Measurements from ENCODE around the gene SLC12A5. TPM values are rescaled to one million over a fixed set of nuclear protein-coding genes. Genes with fewer than 3 reads are reported as not detected.
"Not testable (repeated sequence)": the region's sequence is repeated elsewhere in the genome, so short reads cannot be mapped to it uniquely, and the experiment has no call there.

The SLC12A5 gene
- under 1 TPM in 1 of 2 donors, not detected in 1; 0.61 TPM for total RNA-seq

- Mint-ChIP-seq H3K4me1 (no peaks in the 10 kb centered on the region), H3K4me3 (no peak within 1 kb of the TSS), H3K9me3 (no peaks in the 10 kb centered on the region), H3K36me3 (ENCODE audit: low read depth) (no peaks in the 10 kb centered on the region), H3K27ac (no peak within 1 kb of the TSS), H3K27me3 (peaks cover 43% of the 10 kb centered on the region)
- ATAC-seq (replicated peaks), result no peak
Measured at GRCh38 chr20:46028772-46029371, at the start of gene SLC12A5. Gene SLC12A5 (plus strand): TSS chr20:46029215. CDS start chr20:46029345, 130 bp downstream.

GRCh38 chr20:45981261-45981660 lies 47.8 kb upstream of the SLC12A5 start:
- H3K9me3 Mint-ChIP-seq, result no peaks in the 10 kb centered on the region
- H3K4me1 Mint-ChIP-seq, result no peaks in the 10 kb centered on the region
- H3K27me3 Mint-ChIP-seq, result no peaks in the 10 kb centered on the region
- no peak overlapping the region for H3K4me3 Mint-ChIP-seq
- no peak overlapping the region for H3K27ac Mint-ChIP-seq
- H3K36me3 Mint-ChIP-seq (ENCODE audit: low read depth), result no peaks in the 10 kb centered on the region
- no peak for ATAC-seq (replicated peaks)

- no peaks in the 10 kb centered on the region for H3K36me3 Mint-ChIP-seq (ENCODE audit: low read depth)
- no peak overlapping the region for H3K27ac Mint-ChIP-seq
- H3K9me3 Mint-ChIP-seq, result no peaks in the 10 kb centered on the region
- ATAC-seq (replicated peaks), result no peak
- no peaks in the 10 kb centered on the region for H3K27me3 Mint-ChIP-seq
- H3K4me1 Mint-ChIP-seq, result no peaks in the 10 kb centered on the region
- no peak overlapping the region for H3K4me3 Mint-ChIP-seq
Measured at GRCh38 chr20:45983279-45983743, 45.7 kb upstream of the SLC12A5 start.

GRCh38 chr20:45985573-45985972 lies 43.4 kb upstream of the SLC12A5 start:
- no peak overlapping the region for H3K4me3 Mint-ChIP-seq
- no peaks in the 10 kb centered on the region for H3K4me1 Mint-ChIP-seq
- ATAC-seq (replicated peaks), result no peak
- H3K36me3 Mint-ChIP-seq (ENCODE audit: low read depth), result no peaks in the 10 kb centered on the region
- H3K27ac Mint-ChIP-seq, result no peak overlapping the region
- no peaks in the 10 kb centered on the region for H3K27me3 Mint-ChIP-seq
- no peaks in the 10 kb centered on the region for H3K9me3 Mint-ChIP-seq

- Mint-ChIP-seq H3K4me3 (no peak overlapping the region), H3K27me3 (no peaks in the 10 kb centered on the region), H3K36me3 (ENCODE audit: low read depth) (no peaks in the 10 kb centered on the region), H3K4me1 (no peaks in the 10 kb centered on the region), H3K27ac (no peak overlapping the region), H3K9me3 (no peaks in the 10 kb centered on the region)
- peak; percentile 99 for ATAC-seq (replicated peaks)
Measured at GRCh38 chr20:45987108-45987780, 41.8 kb upstream of the SLC12A5 start.

GRCh38 chr20:45988830-45989229 lies 40.2 kb upstream of the SLC12A5 start:
- H3K9me3 Mint-ChIP-seq; H3K4me1 Mint-ChIP-seq; H3K4me3 Mint-ChIP-seq; H3K36me3 Mint-ChIP-seq (ENCODE audit: low read depth); H3K27me3 Mint-ChIP-seq; H3K27ac Mint-ChIP-seq; ATAC-seq (replicated peaks): not testable (repeated sequence)

GRCh38 chr20:45991616-45992015 lies 37.4 kb upstream of the SLC12A5 start:
- Mint-ChIP-seq H3K27ac (no peak overlapping the region), H3K9me3 (no peaks in the 10 kb centered on the region), H3K4me3 (no peak overlapping the region), H3K27me3 (no peaks in the 10 kb centered on the region), H3K36me3 (ENCODE audit: low read depth) (no peaks in the 10 kb centered on the region), H3K4me1 (peaks cover 5% of the 10 kb centered on the region)
- no peak for ATAC-seq (replicated peaks)

GRCh38 chr20:45993197-45993951 lies 35.6 kb upstream of the SLC12A5 start:
- Mint-ChIP-seq H3K9me3 (no peaks in the 10 kb centered on the region), H3K4me3 (no peak overlapping the region), H3K27ac (no peak overlapping the region), H3K27me3 (no peaks in the 10 kb centered on the region), H3K36me3 (ENCODE audit: low read depth) (no peaks in the 10 kb centered on the region), H3K4me1 (peaks cover 12% of the 10 kb centered on the region)
- peak; percentile 78 for ATAC-seq (replicated peaks)

- H3K4me1 Mint-ChIP-seq, result peaks cover 24% of the 10 kb centered on the region
- ATAC-seq (replicated peaks), result no peak
- no peaks in the 10 kb centered on the region for H3K36me3 Mint-ChIP-seq (ENCODE audit: low read depth)
- no peaks in the 10 kb centered on the region for H3K27me3 Mint-ChIP-seq
- no peak overlapping the region for H3K27ac Mint-ChIP-seq
- no peaks in the 10 kb centered on the region for H3K9me3 Mint-ChIP-seq
- no peak overlapping the region for H3K4me3 Mint-ChIP-seq
Measured at GRCh38 chr20:45994761-45995493, 34.1 kb upstream of the SLC12A5 start.

- H3K4me1 Mint-ChIP-seq, result peaks cover 28% of the 10 kb centered on the region
- not testable (repeated sequence) for H3K36me3 Mint-ChIP-seq (ENCODE audit: low read depth); H3K9me3 Mint-ChIP-seq; H3K27me3 Mint-ChIP-seq; ATAC-seq (replicated peaks); H3K4me3 Mint-ChIP-seq; H3K27ac Mint-ChIP-seq
Measured at GRCh38 chr20:45995495-45996097, 33.4 kb upstream of the SLC12A5 start.

GRCh38 chr20:45997187-45997586 lies 31.8 kb upstream of the SLC12A5 start:
- Mint-ChIP-seq H3K9me3 (no peaks in the 10 kb centered on the region), H3K4me3 (peak overlapping the region; percentile 22), H3K36me3 (ENCODE audit: low read depth) (no peaks in the 10 kb centered on the region), H3K27me3 (no peaks in the 10 kb centered on the region), H3K4me1 (peaks cover 30% of the 10 kb centered on the region), H3K27ac (peak overlapping the region; percentile 37)
- no peak for ATAC-seq (replicated peaks)

- Mint-ChIP-seq H3K27ac (peak overlapping the region; percentile 25), H3K9me3 (no peaks in the 10 kb centered on the region), H3K27me3 (no peaks in the 10 kb centered on the region), H3K4me3 (peak overlapping the region; percentile 30), H3K36me3 (ENCODE audit: low read depth) (no peaks in the 10 kb centered on the region), H3K4me1 (peaks cover 30% of the 10 kb centered on the region)
- ATAC-seq (replicated peaks), result peak; percentile 73
Measured at GRCh38 chr20:45998337-45998736, 30.7 kb upstream of the SLC12A5 start.

GRCh38 chr20:45998761-45999160 lies 30.3 kb upstream of the SLC12A5 start:
- Mint-ChIP-seq H3K4me3 (peak overlapping the region; percentile 30), H3K9me3 (no peaks in the 10 kb centered on the region), H3K27ac (peak overlapping the region; percentile 25), H3K36me3 (ENCODE audit: low read depth) (no peaks in the 10 kb centered on the region), H3K27me3 (no peaks in the 10 kb centered on the region), H3K4me1 (peaks cover 30% of the 10 kb centered on the region)
- ATAC-seq (replicated peaks), result peak; percentile 97

Data from activated T-helper 17 cell treated with anti-CD3 and anti-CD28 coated beads, Interleukin-2, amount 50 U/mL, for 72 hours (primary cell).